Peyer's patch (tissue), 4 donors: Measurements from ENCODE around the gene DNAJB4.

Experiments used
- POLR2A ChIP-seq, 2 donors: fragments of 450-650 bp; IDR thresholded peaks; one replicate each; pipeline ENCODE4 v1.5.1; 2017; ENCODE audit warnings: antibody characterized with exemption in 2 of 2, mild to moderate bottlenecking in 2 of 2, moderate library complexity in 2 of 2
- TF ChIP-seq, protein P1 (sequence below), 6 experiments: fragments of 450-650 bp in 4 of 6; fragments of 200-600 bp in 2 of 6; sonication (generic) in 1 of 6; IDR thresholded peaks; one replicate each; pipeline ENCODE4 v1.5.1; 2017 to 2019; ENCODE audit warnings: antibody characterized with exemption in 6 of 6, mild to moderate bottlenecking in 3 of 6, moderate library complexity in 1 of 6

DNA sequence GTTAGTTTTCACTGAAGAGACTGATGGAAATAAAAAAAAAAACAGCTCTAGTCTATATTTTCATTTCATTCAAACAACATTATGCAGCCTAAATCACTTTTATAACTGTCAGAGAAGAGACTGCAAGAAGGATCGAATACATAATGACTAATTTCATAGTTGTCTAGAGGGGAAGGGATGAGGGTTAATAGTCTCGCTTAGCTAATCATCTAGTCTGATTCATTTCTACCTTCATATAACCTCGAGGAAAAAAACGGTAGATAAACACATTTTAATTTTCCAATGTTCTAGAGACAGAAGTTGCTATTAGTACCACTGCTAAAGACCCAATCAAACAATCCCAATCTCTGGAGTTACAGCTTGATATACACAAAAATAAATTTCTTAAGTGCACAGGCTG is 29.4 kb upstream of the DNAJB4 start:
- TF ChIP-seq, protein P1, sequence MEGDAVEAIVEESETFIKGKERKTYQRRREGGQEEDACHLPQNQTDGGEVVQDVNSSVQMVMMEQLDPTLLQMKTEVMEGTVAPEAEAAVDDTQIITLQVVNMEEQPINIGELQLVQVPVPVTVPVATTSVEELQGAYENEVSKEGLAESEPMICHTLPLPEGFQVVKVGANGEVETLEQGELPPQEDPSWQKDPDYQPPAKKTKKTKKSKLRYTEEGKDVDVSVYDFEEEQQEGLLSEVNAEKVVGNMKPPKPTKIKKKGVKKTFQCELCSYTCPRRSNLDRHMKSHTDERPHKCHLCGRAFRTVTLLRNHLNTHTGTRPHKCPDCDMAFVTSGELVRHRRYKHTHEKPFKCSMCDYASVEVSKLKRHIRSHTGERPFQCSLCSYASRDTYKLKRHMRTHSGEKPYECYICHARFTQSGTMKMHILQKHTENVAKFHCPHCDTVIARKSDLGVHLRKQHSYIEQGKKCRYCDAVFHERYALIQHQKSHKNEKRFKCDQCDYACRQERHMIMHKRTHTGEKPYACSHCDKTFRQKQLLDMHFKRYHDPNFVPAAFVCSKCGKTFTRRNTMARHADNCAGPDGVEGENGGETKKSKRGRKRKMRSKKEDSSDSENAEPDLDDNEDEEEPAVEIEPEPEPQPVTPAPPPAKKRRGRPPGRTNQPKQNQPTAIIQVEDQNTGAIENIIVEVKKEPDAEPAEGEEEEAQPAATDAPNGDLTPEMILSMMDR (IDR thresholded peaks at IDR 0.05) = no peak
- TF ChIP-seq POLR2A (IDR thresholded peaks at IDR 0.05) = no peak
